GM18511 (cell line): Measurements from ENCODE around the gene CHERP.
"Not testable (repeated sequence)": the region's sequence is repeated elsewhere in the genome, so short reads cannot be mapped to it uniquely, and the experiment has no call there.

Experiments
- ATAC-seq: cut with Tn5 transposase; IDR thresholded peaks from one replicate; pipeline ENCODE4 v1.9.1; 2021; ENCODE audit warnings: mild to moderate bottlenecking, moderate library complexity; ENCODE audit not compliant: unreplicated experiment

Gene CHERP

GRCh38 chr19:16543734-16544133 is 1.5 kb upstream of the CHERP start:
- ATAC-seq, result not testable (repeated sequence)

GRCh38 chr19:16542910-16543472 is 754 bp upstream of the CHERP start:
- ATAC-seq, result no peak

GRCh38 chr19:16541526-16542044 is 652 bp downstream of the CHERP start:
- ATAC-seq, result no peak

GRCh38 chr19:16540948-16541347 is 1.3 kb downstream of the CHERP start:
- no peak for ATAC-seq

- no peak for ATAC-seq
Observed at GRCh38 chr19:16537111-16537510, 5.1 kb downstream of the CHERP start.

GRCh38 chr19:16536130-16536529 is 6.1 kb downstream of the CHERP start:
- no peak for ATAC-seq

- ATAC-seq, result no peak
Observed at GRCh38 chr19:16535381-16535780, 6.9 kb downstream of the CHERP start.

GRCh38 chr19:16532440-16533234 is 9.6 kb downstream of the CHERP start:
- ATAC-seq, result no peak

GRCh38 chr19:16531380-16531669 is 10.9 kb downstream of the CHERP start:
- no peak for ATAC-seq

GRCh38 chr19:16530540-16531379 is 11.5 kb downstream of the CHERP start:
- ATAC-seq, result no peak

- ATAC-seq, result no peak
Observed at GRCh38 chr19:16529466-16530144, 12.6 kb downstream of the CHERP start.

- ATAC-seq, result no peak
Observed at GRCh38 chr19:16527971-16528521, 14.2 kb downstream of the CHERP start.

GRCh38 chr19:16527334-16527935 is 14.8 kb downstream of the CHERP start:
- no peak for ATAC-seq

- no peak for ATAC-seq
Observed at GRCh38 chr19:16525751-16526481, 16.3 kb downstream of the CHERP start.

GRCh38 chr19:16524991-16525734 is 17.1 kb downstream of the CHERP start:
- no peak for ATAC-seq

- ATAC-seq, result no peak
Observed at GRCh38 chr19:16522559-16523377, 19.5 kb downstream of the CHERP start.

GRCh38 chr19:16521715-16522289 is 20.4 kb downstream of the CHERP start:
- no peak for ATAC-seq
